GM19468 (cell line): ENCODE data around the gene ATXN7L3.
"Not testable (repeated sequence)": the region's sequence is repeated elsewhere in the genome, so short reads cannot be mapped to it uniquely, and the experiment has no call there.

Source experiments
- ATAC-seq: cut with Tn5 transposase; IDR thresholded peaks from one replicate; pipeline ENCODE4 v1.9.1; 2021; ENCODE audit warnings: mild to moderate bottlenecking, moderate library complexity, moderate number of reproducible peaks; ENCODE audit not compliant: unreplicated experiment; ENCODE audit errors: extremely low read depth

ATXN7L3 gene

DNA sequence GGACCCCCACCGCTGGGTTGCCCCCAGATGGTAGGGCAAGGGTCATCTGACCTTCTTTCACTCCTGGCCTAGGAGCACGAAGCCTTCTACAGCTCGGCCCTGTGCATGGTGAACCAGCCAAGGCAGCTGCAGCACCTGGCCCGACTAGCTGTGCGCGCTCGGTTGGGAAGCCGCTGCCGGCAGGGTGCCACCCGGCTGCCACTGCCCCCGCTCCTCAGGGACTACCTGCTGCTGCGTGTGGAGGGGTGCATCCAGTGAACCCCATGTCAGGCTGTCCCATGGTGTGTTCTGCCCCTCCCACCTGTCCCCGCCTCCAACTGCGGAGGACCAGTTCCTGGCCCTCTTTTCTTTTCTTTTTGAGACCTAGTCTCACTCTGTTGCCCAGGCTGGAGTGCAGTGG is 21.6 kb downstream of the ATXN7L3 start:
- no peak for ATAC-seq

DNA sequence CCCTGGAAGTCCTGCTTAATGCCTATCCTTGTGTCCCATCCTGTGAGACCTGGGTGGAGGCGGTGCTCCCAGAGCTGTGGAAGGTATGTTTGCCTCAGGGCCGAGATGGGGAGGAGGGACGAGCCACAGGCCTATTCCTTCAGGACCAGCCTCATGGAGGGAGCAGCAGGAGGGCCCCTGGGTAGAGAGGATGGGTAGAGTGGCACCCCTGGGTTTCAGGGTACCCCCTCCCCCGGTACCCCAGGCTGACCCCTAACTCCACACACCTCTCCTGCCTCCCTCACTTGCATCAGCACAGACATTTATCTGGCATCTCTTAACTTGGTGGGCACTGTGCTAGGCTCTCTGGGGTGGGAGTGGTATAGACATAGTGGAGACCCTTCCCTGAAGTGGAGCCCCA is 22.0 kb downstream of the ATXN7L3 start:
- ATAC-seq, result no peak

DNA sequence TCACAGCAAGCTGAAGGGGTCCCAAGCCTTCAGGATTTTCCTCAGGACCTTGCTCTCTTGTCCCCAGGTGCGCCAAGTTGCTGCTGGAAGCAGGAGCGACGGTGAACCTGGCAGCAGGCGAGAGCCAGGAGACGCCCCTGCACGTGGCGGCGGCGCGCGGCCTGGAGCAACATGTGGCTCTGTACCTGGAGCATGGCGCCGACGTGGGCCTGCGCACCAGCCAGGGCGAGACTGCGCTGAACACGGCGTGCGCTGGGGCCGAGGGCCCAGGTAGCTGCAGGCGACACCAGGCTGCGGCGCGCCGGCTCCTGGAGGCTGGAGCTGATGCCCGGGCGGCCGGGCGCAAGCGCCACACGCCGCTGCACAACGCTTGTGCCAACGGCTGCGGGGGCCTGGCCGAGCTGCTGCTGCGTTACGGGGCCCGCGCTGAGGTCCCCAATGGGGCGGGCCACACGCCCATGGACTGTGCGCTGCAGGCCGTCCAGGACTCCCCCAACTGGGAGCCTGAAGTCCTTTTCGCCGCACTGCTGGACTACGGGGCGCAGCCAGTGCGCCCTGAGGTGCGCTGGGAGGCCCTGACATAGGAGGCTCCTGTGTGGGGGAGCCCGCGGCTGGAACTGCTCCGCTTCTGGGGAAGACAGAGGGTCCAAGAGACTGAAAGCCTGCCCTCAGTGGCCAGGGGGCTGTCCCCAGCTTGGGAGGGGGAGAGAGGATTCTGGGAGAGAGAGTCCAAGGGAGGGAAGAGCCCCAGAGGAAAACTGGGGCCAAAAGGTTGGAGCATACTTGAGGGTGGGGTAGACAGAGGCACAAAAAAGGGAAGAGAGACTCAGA is 22.8 kb downstream of the ATXN7L3 start:
- no peak for ATAC-seq

GRCh38 chr17:44176257-44176656 is 23.4 kb downstream of the ATXN7L3 start:
- no peak for ATAC-seq

GRCh38 chr17:44174427-44174826 is 25.3 kb downstream of the ATXN7L3 start:
- no peak for ATAC-seq

DNA sequence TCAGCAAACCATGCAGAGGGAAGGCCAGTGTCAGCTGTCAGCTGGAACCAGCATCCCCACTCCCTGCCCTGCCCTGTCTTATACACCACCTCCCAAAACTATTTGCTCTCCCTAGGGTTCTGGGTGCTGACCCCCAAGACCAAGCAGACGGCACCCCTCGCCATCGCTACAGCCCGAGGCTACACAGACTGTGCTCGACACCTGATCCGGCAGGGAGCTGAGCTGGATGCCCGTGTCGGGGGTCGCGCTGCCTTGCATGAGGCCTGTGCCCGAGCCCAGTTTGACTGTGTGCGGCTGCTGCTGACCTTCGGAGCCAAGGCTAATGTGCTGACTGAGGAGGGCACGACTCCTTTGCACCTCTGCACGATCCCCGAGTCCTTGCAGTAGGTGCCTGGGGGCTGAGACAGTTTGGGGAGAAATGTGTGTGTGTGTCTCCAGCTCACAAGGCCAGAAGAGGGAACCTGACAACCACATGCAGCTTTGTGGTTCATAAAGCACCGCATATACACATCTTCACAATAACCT is 27.7 kb downstream of the ATXN7L3 start:
- ATAC-seq, result no peak

DNA sequence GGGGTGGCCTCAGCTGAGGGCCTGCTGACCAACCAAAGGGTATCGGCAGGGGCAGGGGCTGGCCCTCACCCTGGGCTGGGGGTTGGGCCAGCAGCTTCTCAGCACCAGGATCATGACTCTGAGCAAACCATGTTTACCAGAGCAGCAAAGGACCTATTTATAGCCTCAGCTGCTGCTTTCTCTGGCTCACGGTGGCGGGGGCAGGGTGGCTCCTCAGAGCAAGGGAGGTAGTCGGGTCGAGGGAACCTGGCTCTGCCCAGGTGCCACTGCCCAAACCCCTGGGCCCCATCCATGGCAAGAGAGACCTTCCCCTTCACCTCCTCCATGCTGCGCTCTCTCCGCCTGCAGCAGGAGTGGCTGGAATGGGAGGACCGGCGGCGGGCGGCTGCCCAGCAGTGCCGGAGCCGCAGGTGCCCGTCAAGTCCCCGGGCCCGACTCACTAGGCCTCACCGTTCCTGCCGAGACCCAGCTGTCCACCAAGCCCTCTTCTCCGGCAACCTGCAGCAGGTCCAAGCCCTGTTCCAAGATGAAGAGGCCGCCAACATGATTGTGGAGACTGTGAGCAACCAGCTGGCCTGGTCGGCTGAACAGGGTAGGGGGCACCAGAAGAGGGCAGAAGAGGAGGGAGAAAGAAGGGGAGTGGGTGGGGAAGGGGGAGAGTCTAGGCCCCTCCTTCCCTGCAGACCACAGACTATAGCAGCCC is 29.0 kb downstream of the ATXN7L3 start, which contains the start of gene ASB16:
Gene ASB16 (plus strand): TSS at position 206 of the 703 bp plus-strand sequence. CDS start 86 bp downstream, at position 292.
- no peak for ATAC-seq

- no peak for ATAC-seq
Observed at GRCh38 chr17:44170135-44170498, 29.6 kb downstream of the ATXN7L3 start.

- no peak for ATAC-seq
Observed at GRCh38 chr17:44167181-44167861, 32.4 kb downstream of the ATXN7L3 start.

DNA sequence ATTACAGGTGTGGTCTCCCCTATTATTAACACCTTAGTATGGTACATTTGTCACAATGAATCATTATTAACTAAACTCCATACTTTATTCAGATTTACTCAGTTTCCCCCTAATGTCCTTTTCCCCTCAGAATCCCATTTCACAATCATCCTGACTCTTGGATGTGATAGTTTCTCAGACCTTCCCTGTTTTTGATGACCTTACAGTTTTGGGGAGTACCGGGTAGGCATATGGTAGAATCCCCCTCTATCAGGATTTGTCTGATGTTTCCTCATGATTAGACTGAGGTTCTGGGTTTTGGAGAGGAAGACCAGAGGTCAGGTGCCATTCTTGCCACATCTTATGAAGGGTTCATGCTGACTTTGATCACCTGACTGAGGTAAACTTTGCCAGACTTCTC is 35.2 kb downstream of the ATXN7L3 start:
- ATAC-seq, result no peak

DNA sequence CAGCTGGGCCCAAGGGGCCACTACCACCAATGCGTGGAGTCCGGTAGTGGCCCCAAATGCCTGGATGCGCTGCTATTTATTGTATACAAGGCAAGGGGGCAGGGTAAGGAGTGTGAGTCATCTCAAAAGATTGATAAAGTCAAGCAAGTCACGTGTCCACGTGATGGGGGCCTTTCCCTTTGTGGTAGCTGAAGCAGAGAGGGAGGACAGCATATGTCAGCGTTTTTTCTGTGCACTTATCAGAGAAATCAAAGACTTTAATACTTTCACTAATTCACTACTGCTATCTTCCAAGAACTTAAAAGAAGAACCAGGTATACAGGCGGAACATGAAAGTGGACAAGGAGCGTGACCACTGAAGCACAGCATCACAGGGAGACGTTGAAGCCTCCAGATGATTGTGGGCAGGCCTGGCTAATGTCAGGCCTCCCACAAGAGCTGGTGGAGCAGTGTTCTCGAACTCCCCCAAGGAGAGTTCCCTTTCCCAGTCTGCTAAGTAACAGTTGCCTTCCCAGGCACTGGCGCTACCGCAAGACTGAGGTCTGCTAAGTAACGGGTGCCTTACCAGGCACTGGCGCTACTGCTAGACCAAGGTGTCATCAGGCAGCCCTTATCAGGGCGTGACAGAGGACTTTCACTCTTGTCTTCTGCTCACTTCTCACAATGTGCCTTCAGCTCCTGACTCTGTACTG is 40.0 kb downstream of the ATXN7L3 start:
- no peak for ATAC-seq

DNA sequence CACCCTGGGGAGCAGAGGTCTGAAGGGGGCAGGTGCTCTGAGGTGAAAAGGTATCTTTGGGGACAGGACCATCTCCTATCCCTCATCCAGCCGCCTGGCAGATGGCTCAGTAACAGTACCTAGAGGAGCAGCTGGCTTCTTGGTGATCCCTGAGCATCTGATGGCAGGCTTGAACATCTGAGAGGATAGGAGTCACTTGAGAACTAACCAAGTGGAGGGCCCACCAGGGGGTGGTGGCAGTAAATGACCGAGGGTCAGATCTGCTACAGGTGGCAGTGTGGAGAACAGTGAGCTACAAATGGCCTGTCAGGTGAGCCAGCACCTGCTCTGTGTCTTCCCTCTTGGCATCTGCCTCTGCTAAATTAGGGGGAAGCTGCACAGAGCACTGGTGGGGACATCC is 44.2 kb downstream of the ATXN7L3 start:
- no peak for ATAC-seq

- no peak for ATAC-seq
Observed at GRCh38 chr17:44152875-44153274, 46.8 kb downstream of the ATXN7L3 start.

GRCh38 chr17:44149750-44150329 is 49.8 kb downstream of the ATXN7L3 start:
- no peak for ATAC-seq

DNA sequence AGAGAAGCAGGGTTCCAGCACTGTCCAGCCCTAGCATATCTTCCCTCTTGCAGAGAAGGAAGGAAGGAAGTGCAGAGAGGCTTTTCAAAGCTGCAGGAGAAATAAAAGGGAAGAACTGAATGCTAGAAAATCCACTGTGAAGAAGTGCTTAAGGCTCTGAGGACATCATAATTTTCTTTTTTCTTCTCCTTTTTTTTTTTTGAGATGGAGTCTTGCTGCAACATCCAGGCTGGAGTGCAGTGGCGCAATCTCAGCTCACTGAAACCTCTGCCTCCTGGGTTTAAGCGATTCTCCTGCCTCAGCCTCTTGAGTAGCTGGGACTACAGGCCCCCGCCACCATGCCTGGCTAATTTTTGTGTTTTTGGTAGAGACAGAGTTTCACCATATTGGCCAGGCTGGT is 50.6 kb downstream of the ATXN7L3 start:
- ATAC-seq, result not testable (repeated sequence)

GRCh38 chr17:44147812-44148211 is 51.9 kb downstream of the ATXN7L3 start:
- ATAC-seq, result no peak

GRCh38 chr17:44146375-44147346 is 53.0 kb downstream of the ATXN7L3 start:
- ATAC-seq, result no peak

GRCh38 chr17:44144966-44145739 is 54.5 kb downstream of the ATXN7L3 start:
- ATAC-seq, result no peak
